HG03521 (cell line): ENCODE measurements around the gene GNG12.
"Not testable (repeated sequence)": the region's sequence is repeated elsewhere in the genome, so short reads cannot be mapped to it uniquely, and the experiment has no call there.

Source experiments
- ATAC-seq: cut with Tn5 transposase; IDR thresholded peaks from one replicate; pipeline ENCODE4 v1.9.1; 2021; ENCODE audit warnings: mild to moderate bottlenecking, moderate library complexity; ENCODE audit not compliant: unreplicated experiment

The GNG12 gene

GRCh38 chr1:67665307-67665706 is 168.0 kb downstream of the GNG12 start:
- ATAC-seq, result not testable (repeated sequence)

GRCh38 chr1:67664048-67664447 is 169.2 kb downstream of the GNG12 start:
- ATAC-seq, result no peak

- no peak for ATAC-seq
Observed at GRCh38 chr1:67662884-67663283, 170.4 kb downstream of the GNG12 start.

GRCh38 chr1:67659229-67659628 is 174.0 kb downstream of the GNG12 start:
- no peak for ATAC-seq

GRCh38 chr1:67657152-67657551 is 176.1 kb downstream of the GNG12 start:
- ATAC-seq, result not testable (repeated sequence)

GRCh38 chr1:67655581-67655980 is 177.7 kb downstream of the GNG12 start:
- ATAC-seq, result no peak

GRCh38 chr1:67653304-67653703 is 180.0 kb downstream of the GNG12 start:
- ATAC-seq, result no peak

- no peak for ATAC-seq
Observed at GRCh38 chr1:67652800-67653199, 180.5 kb downstream of the GNG12 start.
